DND-41 (cell line): Measurements from ENCODE around the gene SH2D3A.

Experiments
- ATAC-seq: fragments of 200-7000 bp; cut with Tn5 transposase; 3 replicates; pipeline ENCODE4 v1.9.1; 2021; ENCODE audit warnings: low read depth; ENCODE audit not compliant: insufficient read depth
- DNase-seq: peaks from one replicate; pipeline ENCODE4 v3.0.0-alpha.2; 2020
- H2AFZ ChIP-seq: 2 replicates; pipeline ENCODE4 v1.6.0; 2012; ENCODE audit warnings: low read depth, low read length
- H3K27ac ChIP-seq: 2 replicates; pipeline ENCODE4 v1.5.1; 2012; ENCODE audit warnings: low read length, inconsistent platforms
- H3K27me3 ChIP-seq: fragments of 200-600 bp; sonication (generic); 2 replicates; pipeline ENCODE4 v1.6.0; 2012; ENCODE audit warnings: low read length, mild to moderate bottlenecking, inconsistent platforms; ENCODE audit not compliant: insufficient read depth, poor library complexity
- H3K36me3 ChIP-seq: 2 replicates; pipeline ENCODE4 v1.5.1; 2012; ENCODE audit warnings: low read length, inconsistent platforms; ENCODE audit not compliant: insufficient read depth
- H3K4me1 ChIP-seq: 2 replicates; pipeline ENCODE4 v1.5.1; 2012; ENCODE audit warnings: mild to moderate bottlenecking, low read length; ENCODE audit not compliant: insufficient read depth
- H3K4me2 ChIP-seq: 2 replicates; pipeline ENCODE4 v1.6.0; 2012; ENCODE audit warnings: mild to moderate bottlenecking, moderate library complexity, low read length, inconsistent platforms; ENCODE audit not compliant: insufficient read depth
- H3K4me3 ChIP-seq, 2 experiments: fragments of 200-600 bp in 1 of 2; shearing (Covaris generic) in 1 of 2; 2 replicates each; pipeline ENCODE4 v1.5.1; 2012 to 2016; ENCODE audit warnings: inconsistent platforms in 2 of 2, low read length in 2 of 2, mild to moderate bottlenecking in 2 of 2, low read depth in 1 of 2, moderate library complexity in 1 of 2
- H3K79me2 ChIP-seq: 2 replicates; pipeline ENCODE4 v1.6.0; 2012; ENCODE audit warnings: low read length, inconsistent platforms; ENCODE audit not compliant: insufficient read depth
- H3K9ac ChIP-seq: 2 replicates; pipeline ENCODE4 v1.6.0; 2012; ENCODE audit warnings: low read depth, mild to moderate bottlenecking, inconsistent platforms, low read length, moderate library complexity
- H3K9me3 ChIP-seq: 2 replicates; pipeline ENCODE4 v1.5.1; 2012; ENCODE audit warnings: low read length, moderate library complexity, mild to moderate bottlenecking, inconsistent platforms; ENCODE audit not compliant: insufficient read depth, severe bottlenecking
- H4K20me1 ChIP-seq: 2 replicates; pipeline ENCODE4 v1.6.0; 2012; ENCODE audit warnings: low read length; ENCODE audit not compliant: insufficient read depth
- EZH2 ChIP-seq: IDR thresholded peaks from 3 replicates; pipeline ENCODE4 v1.6.1; 2012; ENCODE audit warnings: borderline replicate concordance, low read depth, mild to moderate bottlenecking, moderate library complexity, low read length, inconsistent platforms; ENCODE audit not compliant: severe bottlenecking
- TF ChIP-seq, protein P1 (sequence below): IDR thresholded peaks from 2 replicates; pipeline ENCODE4 v1.5.1; 2012; ENCODE audit warnings: borderline replicate concordance, low read length, moderate library complexity, mild to moderate bottlenecking; ENCODE audit not compliant: poor library complexity, severe bottlenecking; ENCODE audit errors: extremely low read depth

The SH2D3A gene

DNA sequence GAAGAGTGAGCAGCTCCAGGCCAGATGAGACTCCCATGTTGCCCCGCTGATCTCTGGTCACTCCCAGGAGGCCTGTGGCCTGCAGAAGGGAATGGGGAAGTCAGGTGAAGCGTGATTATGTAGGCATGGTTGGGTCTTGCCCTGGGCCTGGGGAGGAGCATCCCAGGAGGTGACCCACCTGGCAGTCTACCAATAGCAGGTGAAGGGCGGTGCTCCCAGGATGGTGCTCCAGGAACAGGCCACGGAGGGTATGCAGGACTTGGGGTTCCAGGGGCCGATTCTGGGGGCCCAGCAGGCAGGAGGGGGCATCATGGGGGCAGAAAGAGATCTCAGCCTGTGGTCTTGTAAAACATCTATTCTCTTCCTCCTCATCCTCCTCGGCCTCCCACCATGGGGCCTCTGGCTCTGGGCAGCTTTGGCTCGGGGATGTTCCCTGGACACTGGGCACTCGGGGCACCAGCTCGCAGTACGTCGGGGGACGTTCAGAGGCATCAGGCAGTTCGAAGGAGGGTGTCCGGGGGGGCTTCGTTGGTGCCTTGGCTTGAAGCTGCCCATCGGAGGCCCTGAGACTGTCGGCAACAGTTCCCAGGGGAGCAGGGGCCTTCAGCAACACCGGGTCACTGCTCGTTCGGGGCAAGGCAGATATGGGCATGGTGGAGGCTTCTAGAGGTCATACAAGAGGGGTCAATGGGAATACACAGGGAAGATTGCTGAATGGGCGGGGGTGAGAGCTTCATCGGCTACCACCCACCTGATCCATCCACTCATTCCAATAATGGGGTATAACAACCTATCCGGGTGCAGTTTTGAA, 12.4 kb downstream of the SH2D3A start:
- Histone ChIP-seq H3K4me3 (no peak overlapping the region), H3K27me3 (no peaks in the 10 kb centered on the region), H3K9ac (no peak overlapping the region), H3K79me2 (no peaks in the 10 kb centered on the region), H3K27ac (no peak overlapping the region), H4K20me1 (no peaks in the 10 kb centered on the region), H2AFZ (no peak overlapping the region), H3K4me2 (no peak overlapping the region), H3K4me1 (peaks cover 16% of the 10 kb centered on the region), H3K9me3 (no peaks in the 10 kb centered on the region), H3K36me3 (peaks cover 12% of the 10 kb centered on the region)
- no peak for TF ChIP-seq EZH2
- TF ChIP-seq, protein P1, sequence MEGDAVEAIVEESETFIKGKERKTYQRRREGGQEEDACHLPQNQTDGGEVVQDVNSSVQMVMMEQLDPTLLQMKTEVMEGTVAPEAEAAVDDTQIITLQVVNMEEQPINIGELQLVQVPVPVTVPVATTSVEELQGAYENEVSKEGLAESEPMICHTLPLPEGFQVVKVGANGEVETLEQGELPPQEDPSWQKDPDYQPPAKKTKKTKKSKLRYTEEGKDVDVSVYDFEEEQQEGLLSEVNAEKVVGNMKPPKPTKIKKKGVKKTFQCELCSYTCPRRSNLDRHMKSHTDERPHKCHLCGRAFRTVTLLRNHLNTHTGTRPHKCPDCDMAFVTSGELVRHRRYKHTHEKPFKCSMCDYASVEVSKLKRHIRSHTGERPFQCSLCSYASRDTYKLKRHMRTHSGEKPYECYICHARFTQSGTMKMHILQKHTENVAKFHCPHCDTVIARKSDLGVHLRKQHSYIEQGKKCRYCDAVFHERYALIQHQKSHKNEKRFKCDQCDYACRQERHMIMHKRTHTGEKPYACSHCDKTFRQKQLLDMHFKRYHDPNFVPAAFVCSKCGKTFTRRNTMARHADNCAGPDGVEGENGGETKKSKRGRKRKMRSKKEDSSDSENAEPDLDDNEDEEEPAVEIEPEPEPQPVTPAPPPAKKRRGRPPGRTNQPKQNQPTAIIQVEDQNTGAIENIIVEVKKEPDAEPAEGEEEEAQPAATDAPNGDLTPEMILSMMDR, result no peak
- DNase-seq (no peak), ATAC-seq (no peak)

DNA sequence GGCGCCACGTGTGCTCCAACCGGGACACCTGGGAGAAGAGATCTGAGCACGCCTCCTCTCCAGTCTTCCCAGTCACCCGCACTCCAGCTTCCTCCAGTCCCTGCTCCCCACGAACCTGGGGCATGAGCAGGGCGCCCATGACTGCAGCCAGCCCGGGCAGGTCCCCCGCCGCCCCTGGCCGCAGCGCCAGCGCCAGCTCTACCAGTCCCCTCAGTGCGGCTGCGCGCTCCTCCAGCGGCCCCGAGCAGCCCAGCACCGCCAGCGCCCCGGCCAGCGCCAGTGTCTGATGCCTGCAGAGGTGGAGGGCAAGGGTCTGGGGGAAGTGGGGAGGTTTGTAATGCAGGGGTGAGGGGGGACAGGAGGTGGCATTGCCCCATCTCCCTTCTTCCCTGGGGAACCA, 13.1 kb downstream of the SH2D3A start:
- Histone ChIP-seq H3K9me3 (no peaks in the 10 kb centered on the region), H3K79me2 (no peaks in the 10 kb centered on the region), H3K4me1 (peaks cover 16% of the 10 kb centered on the region), H3K27me3 (no peaks in the 10 kb centered on the region), H3K4me2 (peak overlapping the region; percentile 89), H3K36me3 (peaks cover 12% of the 10 kb centered on the region), H3K9ac (peak overlapping the region; percentile 17; the same call in 1 of the 2 replicates), H3K4me3 (peak overlapping the region in 1 of 2 experiments; percentile 60; a peak in 2 of 4 replicates), H2AFZ (no peak overlapping the region), H4K20me1 (no peaks in the 10 kb centered on the region), H3K27ac (no peak overlapping the region)
- DNase-seq (no peak), ATAC-seq (no peak)
- TF ChIP-seq, protein P1, result no peak
- TF ChIP-seq EZH2, result no peak

DNA sequence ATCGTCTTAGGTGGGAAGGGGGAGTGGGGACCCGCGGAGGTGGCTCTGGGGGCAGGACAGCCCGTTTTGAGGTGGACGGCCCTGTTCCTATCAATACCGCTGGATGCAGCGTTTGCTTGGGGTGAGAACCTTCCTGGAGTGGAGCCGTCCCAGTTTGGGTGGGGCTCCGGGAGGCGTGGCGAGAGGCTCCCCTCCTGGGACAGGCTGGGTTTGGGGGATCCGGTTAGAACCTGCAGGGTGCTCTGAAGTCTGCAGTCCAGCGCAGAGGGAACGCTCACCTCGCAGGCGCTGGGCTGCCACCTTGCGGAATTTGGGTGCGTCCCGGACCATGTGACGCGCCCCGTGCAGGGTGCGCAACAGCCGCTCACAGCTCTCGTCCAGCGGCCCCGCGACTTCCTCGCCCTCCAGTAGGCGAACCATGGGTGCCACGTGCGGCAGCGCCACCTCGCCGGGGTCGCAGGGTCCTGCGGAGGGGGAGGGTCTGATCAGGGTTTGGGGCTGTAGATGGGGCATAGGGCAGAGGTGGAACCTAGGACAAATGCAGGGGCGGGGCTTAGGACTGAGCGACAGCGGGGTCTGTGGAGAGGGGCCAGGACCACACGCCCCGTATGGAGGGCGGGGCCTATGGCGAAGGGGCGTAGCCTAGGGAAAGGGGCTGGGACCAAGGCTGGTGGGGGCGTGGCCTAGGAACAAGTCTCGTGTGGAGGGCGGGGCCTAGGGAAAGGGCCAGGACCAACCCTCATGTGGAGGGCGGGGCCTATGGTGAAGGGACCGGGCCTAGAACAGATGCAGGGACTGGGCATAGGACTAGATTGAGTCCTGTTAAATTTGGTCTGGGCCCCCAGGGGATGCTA, 13.8 kb downstream of the SH2D3A start:
- Histone ChIP-seq H3K4me3 (peak overlapping the region in 1 of 2 experiments; percentile 60; a peak in 3 of 4 replicates), H3K27me3 (no peaks in the 10 kb centered on the region), H3K27ac (peak overlapping the region; percentile 69), H3K36me3 (peaks cover 12% of the 10 kb centered on the region), H3K9ac (peak overlapping the region; percentile 49), H3K4me2 (peak overlapping the region; percentile 89), H3K79me2 (no peaks in the 10 kb centered on the region), H3K4me1 (peaks cover 16% of the 10 kb centered on the region), H3K9me3 (no peaks in the 10 kb centered on the region), H4K20me1 (no peaks in the 10 kb centered on the region), H2AFZ (peak overlapping the region; percentile 88)
- no peak for TF ChIP-seq EZH2
- TF ChIP-seq, protein P1, result peak; percentile 58
- peak; percentile 90 for ATAC-seq
- DNase-seq, result peak; percentile 89
